Mesothelial cell of epicardium (in vitro differentiated cells): Measurements from ENCODE around the gene KCTD5. TPM values are rescaled to one million over a fixed set of nuclear protein-coding genes. Genes with fewer than 3 reads are reported as not detected.

ENCODE experiments used
- DNase-seq, 2 experiments: peaks; one replicate each; pipeline ENCODE4 v3.0.0; 2021; ENCODE audit warnings: low spot score in 2 of 2; ENCODE audit not compliant: unreplicated experiment in 2 of 2
- H3K27ac Mint-ChIP-seq: 2 replicates; pipeline ENCODE4 v1.8.0; 2021; ENCODE audit warnings: mixed read lengths
- H3K27me3 Mint-ChIP-seq: 2 replicates; pipeline ENCODE4 v1.8.0; 2021; ENCODE audit warnings: low read depth, mixed read lengths
- H3K36me3 Mint-ChIP-seq: 2 replicates; pipeline ENCODE4 v1.8.0; 2021; ENCODE audit warnings: mixed read lengths
- H3K4me1 Mint-ChIP-seq: 2 replicates; pipeline ENCODE4 v1.8.0; 2021; ENCODE audit warnings: mixed read lengths
- H3K4me3 Mint-ChIP-seq: 2 replicates; pipeline ENCODE4 v1.8.0; 2021; ENCODE audit warnings: mild to moderate bottlenecking, moderate library complexity, mixed read lengths
- H3K9me3 Mint-ChIP-seq: 2 replicates; pipeline ENCODE4 v1.8.0; 2021; ENCODE audit warnings: mixed read lengths
- total RNA-seq: library from RNA; stranded (reverse); gene quantifications from 3 replicates; pipeline ENCODE4 v1.2.1, GENCODE V29; 2021
- TF ChIP-seq, protein P1 (sequence below): fragments of 200-600 bp; sonication (generic); IDR thresholded peaks from one replicate; pipeline ENCODE4 v1.5.0; 2021; ENCODE audit warnings: antibody characterized with exemption; ENCODE audit not compliant: unreplicated experiment

The KCTD5 gene
- total RNA-seq, 1 donor from 2014 or later: 23.5 TPM

- TF ChIP-seq, protein P1, sequence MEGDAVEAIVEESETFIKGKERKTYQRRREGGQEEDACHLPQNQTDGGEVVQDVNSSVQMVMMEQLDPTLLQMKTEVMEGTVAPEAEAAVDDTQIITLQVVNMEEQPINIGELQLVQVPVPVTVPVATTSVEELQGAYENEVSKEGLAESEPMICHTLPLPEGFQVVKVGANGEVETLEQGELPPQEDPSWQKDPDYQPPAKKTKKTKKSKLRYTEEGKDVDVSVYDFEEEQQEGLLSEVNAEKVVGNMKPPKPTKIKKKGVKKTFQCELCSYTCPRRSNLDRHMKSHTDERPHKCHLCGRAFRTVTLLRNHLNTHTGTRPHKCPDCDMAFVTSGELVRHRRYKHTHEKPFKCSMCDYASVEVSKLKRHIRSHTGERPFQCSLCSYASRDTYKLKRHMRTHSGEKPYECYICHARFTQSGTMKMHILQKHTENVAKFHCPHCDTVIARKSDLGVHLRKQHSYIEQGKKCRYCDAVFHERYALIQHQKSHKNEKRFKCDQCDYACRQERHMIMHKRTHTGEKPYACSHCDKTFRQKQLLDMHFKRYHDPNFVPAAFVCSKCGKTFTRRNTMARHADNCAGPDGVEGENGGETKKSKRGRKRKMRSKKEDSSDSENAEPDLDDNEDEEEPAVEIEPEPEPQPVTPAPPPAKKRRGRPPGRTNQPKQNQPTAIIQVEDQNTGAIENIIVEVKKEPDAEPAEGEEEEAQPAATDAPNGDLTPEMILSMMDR: no peak
- Mint-ChIP-seq H3K27me3 (no peaks in the 10 kb centered on the region), H3K9me3 (no peaks in the 10 kb centered on the region), H3K36me3 (no peaks in the 10 kb centered on the region), H3K4me3 (no peak overlapping the region), H3K4me1 (no peaks in the 10 kb centered on the region), H3K27ac (no peak overlapping the region)
- DNase-seq: no peak
Measured at GRCh38 chr16:2698103-2698870, 16.0 kb downstream of the KCTD5 start.

DNA sequence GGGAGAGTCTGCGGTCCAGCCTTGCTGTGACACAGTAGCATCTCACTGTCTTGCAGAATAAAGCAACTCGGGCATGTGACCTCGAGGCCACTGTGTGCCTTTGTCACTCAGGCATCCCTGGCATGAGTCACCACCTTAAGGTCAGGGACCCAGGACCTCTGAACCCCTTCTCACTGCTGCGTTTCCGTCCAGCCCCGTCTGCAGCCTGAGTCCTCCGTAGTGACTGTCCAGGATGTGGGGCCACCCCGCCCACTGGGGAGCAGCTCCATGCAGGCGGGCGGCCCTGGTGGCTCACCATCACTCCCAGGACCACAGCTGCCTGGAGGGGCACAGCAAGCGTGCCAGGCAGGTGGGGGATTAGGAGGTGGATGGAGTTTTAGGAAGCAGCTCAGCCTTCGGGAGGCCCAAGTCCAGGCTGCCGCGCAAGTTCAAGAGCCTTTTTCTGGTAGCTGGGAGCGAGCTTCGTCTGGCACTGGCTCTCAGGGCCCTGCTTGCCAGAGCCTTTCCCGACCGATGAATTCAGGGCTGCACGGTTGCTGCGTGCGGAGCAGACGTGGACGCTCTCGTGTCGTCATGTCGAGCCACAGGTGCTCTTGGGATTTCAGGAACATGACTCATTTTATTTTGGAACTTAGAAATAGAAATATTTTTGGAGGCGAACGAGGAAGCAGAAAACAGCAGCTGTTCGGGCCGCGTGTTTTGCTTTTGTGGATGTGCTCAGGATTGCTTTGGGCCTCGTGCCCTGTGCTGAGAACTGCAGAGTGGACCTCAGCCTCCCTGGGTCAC, 16.8 kb downstream of the KCTD5 start:
- no peaks in the 10 kb centered on the region for H3K4me1 Mint-ChIP-seq
- TF ChIP-seq, protein P1: no peak
- no peaks in the 10 kb centered on the region for H3K9me3 Mint-ChIP-seq
- no peak overlapping the region for H3K27ac Mint-ChIP-seq
- no peaks in the 10 kb centered on the region for H3K27me3 Mint-ChIP-seq
- H3K36me3 Mint-ChIP-seq: no peaks in the 10 kb centered on the region
- no peak overlapping the region for H3K4me3 Mint-ChIP-seq
- no peak for DNase-seq

DNA sequence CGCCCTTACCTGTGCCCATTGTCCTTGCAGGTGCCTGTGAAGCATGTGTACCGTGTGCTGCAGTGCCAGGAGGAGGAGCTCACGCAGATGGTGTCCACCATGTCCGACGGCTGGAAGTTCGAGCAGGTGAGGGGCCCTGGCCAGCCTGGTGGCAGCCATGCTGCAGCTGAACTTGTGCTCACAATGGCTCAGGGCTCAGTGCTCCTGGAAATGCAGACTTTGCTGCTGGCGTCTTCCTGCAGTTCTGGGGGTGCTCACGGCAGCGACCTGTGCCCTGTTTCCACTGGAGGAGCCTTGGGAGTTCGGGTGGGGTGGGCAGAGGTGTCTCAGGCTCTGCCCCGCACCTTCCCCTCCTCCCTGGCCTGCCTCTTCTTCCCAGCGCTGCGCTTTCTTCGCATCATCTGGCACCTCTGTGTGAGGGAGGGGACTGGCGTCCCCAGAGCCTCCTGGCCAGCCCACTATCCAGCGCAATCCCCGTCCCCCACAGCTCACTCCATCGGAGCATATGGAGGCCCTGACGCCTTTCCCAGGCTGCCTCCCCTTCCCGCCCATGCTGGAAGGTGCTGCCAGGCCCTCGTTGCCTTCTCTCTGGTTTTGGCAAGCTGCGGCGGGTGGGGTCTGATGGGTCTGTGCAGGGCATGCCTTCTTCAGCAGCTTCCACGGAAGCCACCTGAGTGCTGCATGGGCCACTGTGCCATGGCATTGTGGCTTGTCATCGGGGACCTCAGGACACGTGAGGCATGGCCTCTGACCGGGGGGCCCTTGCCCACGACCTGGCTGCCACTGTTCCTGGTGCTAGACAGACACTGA, 17.7 kb downstream of the KCTD5 start:
- DNase-seq: no peak
- no peaks in the 10 kb centered on the region for H3K27me3 Mint-ChIP-seq
- TF ChIP-seq, protein P1: no peak
- no peaks in the 10 kb centered on the region for H3K9me3 Mint-ChIP-seq
- H3K36me3 Mint-ChIP-seq: no peaks in the 10 kb centered on the region
- H3K4me1 Mint-ChIP-seq: no peaks in the 10 kb centered on the region
- no peak overlapping the region for H3K27ac Mint-ChIP-seq
- no peak overlapping the region for H3K4me3 Mint-ChIP-seq

- Mint-ChIP-seq H3K27me3 (no peaks in the 10 kb centered on the region), H3K4me3 (no peak overlapping the region), H3K36me3 (no peaks in the 10 kb centered on the region), H3K27ac (no peak overlapping the region), H3K4me1 (no peaks in the 10 kb centered on the region), H3K9me3 (no peaks in the 10 kb centered on the region)
- TF ChIP-seq, protein P1: no peak
- DNase-seq: no peak
Measured at GRCh38 chr16:2700786-2701185, 18.5 kb downstream of the KCTD5 start.

DNA sequence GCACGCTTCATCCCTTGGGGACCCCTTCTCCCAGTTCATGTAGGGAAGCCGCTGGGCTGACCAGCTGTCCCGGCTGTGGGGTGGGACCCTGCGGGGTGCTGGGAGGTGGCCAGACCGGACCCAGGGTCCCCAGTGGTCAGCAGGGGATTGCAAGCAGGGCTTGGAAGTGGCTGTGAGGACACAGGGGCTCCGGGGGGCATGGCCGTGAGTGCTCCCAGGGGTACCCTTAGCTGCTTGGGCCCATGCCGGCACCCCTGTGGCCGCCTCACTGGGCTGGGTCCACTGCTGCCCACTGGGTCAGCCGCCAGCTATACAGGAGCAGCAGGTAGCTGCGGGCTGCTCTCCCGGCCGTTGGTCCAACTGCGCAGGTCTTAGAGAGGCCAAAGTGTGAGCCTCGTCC, 18.9 kb downstream of the KCTD5 start:
- TF ChIP-seq, protein P1: no peak
- no peaks in the 10 kb centered on the region for H3K4me1 Mint-ChIP-seq
- H3K4me3 Mint-ChIP-seq: no peak overlapping the region
- no peaks in the 10 kb centered on the region for H3K9me3 Mint-ChIP-seq
- no peaks in the 10 kb centered on the region for H3K27me3 Mint-ChIP-seq
- no peaks in the 10 kb centered on the region for H3K36me3 Mint-ChIP-seq
- DNase-seq: no peak
- H3K27ac Mint-ChIP-seq: no peak overlapping the region
